Tibial nerve (tissue), 4 donors: ENCODE data around the gene CNPY1.

Source experiments
- EP300 ChIP-seq, 2 donors: sonication (generic); formaldehyde crosslinking; IDR thresholded peaks; one replicate each; pipeline ENCODE4 v1.6.1; 2017; ENCODE audit warnings: antibody characterized with exemption in 2 of 2, mild to moderate bottlenecking in 1 of 2
- POLR2A ChIP-seq, 2 donors: fragments of 450-650 bp; IDR thresholded peaks; one replicate each; pipeline ENCODE4 v1.6.1; 2017; ENCODE audit warnings: antibody characterized with exemption in 2 of 2, mild to moderate bottlenecking in 2 of 2, moderate library complexity in 2 of 2
- TF ChIP-seq, protein P1 (sequence below), 5 experiments: fragments of 200-600 bp in 3 of 5; fragments of 450-650 bp in 2 of 5; sonication (generic) in 3 of 5; IDR thresholded peaks; one replicate each; pipeline ENCODE4 v1.5.1; 2016 to 2019; ENCODE audit warnings: antibody characterized with exemption in 5 of 5, mild to moderate bottlenecking in 3 of 5, moderate library complexity in 2 of 5

DNA sequence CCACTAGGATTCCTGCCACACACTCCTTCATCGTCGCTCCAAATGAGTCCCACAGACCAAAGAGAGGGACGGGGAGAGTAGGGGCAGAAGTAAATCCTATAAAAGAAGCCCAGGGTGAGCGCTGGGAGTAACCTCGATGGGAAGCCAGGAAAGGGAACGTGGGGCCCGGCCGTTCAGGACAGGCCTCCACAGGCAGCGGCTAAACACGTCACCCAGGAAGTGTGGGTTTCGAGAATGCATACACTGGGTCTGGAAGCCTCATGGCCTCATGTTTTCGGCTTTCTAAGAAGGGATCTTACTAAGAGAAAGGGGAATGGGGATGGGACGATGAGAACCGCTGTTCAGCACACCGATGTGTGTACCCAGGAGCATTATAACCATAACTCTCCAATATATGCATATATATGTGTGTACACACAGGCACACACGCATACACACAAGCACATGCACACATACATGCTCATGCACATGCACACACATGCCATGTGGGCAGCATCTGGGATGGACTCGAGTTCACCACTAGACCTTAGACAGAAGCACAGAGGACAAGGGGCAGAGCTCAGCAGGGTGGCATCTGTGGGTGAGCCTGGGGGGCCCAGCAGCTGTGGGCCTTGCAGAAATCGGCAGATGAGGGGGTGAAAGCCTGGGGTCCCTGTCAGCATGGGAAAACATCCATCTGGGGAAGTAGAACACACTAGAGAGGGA lies 14.8 kb upstream of the CNPY1 start:
- TF ChIP-seq, protein P1, sequence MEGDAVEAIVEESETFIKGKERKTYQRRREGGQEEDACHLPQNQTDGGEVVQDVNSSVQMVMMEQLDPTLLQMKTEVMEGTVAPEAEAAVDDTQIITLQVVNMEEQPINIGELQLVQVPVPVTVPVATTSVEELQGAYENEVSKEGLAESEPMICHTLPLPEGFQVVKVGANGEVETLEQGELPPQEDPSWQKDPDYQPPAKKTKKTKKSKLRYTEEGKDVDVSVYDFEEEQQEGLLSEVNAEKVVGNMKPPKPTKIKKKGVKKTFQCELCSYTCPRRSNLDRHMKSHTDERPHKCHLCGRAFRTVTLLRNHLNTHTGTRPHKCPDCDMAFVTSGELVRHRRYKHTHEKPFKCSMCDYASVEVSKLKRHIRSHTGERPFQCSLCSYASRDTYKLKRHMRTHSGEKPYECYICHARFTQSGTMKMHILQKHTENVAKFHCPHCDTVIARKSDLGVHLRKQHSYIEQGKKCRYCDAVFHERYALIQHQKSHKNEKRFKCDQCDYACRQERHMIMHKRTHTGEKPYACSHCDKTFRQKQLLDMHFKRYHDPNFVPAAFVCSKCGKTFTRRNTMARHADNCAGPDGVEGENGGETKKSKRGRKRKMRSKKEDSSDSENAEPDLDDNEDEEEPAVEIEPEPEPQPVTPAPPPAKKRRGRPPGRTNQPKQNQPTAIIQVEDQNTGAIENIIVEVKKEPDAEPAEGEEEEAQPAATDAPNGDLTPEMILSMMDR (IDR thresholded peaks at IDR 0.05) = no peak
- TF ChIP-seq POLR2A (IDR thresholded peaks at IDR 0.05) = no peak
- TF ChIP-seq EP300 (IDR thresholded peaks at IDR 0.05) = no peak
